HCT116 (cell line): Measurements from ENCODE around the gene ARHGAP1. TPM values are rescaled to one million over a fixed set of nuclear protein-coding genes. Genes with fewer than 3 reads are reported as not detected.

Experiments
- ATAC-seq: fragments of 200-7000 bp; cut with Tn5 transposase; 2 replicates; pipeline ENCODE4 v1.9.1; 2020; ENCODE audit warnings: mild to moderate bottlenecking, moderate library complexity
- BruUV-seq: library from RNA; stranded (reverse); fragments of 400-500 nt; replicated peaks from 2 replicates; lab custom pipeline; 2021; lab: Mats Ljungman, UMichigan
- CTCF ChIA-PET: fragments of 300-600 bp; sonication (Branson Sonifier 250); formaldehyde crosslinking; loops from one replicate; lab custom pipeline; 2021; ENCODE audit warnings: antibody characterized with exemption; lab: Charles Lee
- POLR2A ChIA-PET: fragments of 300-600, 350-600 bp; sonication (Branson Sonifier 250); formaldehyde crosslinking; loops from one replicate; lab custom pipeline; 2021; ENCODE audit warnings: antibody characterized with exemption; lab: Charles Lee
- RAD21 ChIA-PET, 2 experiments: fragments of 300-600 bp; sonication (Branson Sonifier 250); formaldehyde crosslinking; loops; one replicate each; lab custom pipeline; 2023; ENCODE audit warnings: low total read pairs in 2 of 2; ENCODE audit not compliant: uncharacterized antibody in 2 of 2, unreplicated experiment in 2 of 2, low non-redundant PET in 1 of 2; lab: Charles Lee
- DNase-seq: peaks from one replicate; pipeline ENCODE4 v3.0.0-alpha.2; 2010; ENCODE audit warnings: low read depth, low spot score
- H2AFZ ChIP-seq: fragments of 200-600 bp; shearing (Covaris generic), sonication (generic); 2 replicates; pipeline ENCODE4 v1.6.1; 2017; ENCODE audit warnings: low read depth, mixed run types, mixed read lengths, antibody characterized with exemption, low read length; ENCODE audit not compliant: poor library complexity, severe bottlenecking
- H3K27ac ChIP-seq: 2 replicates; pipeline ENCODE4 v1.5.1; 2012; ENCODE audit warnings: low read depth, low read length
- H3K27me3 ChIP-seq: fragments of 200-600 bp; sonication (generic); 2 replicates; pipeline ENCODE4 v1.6.1; 2016; ENCODE audit warnings: mixed run types, low read length, mixed read lengths; ENCODE audit not compliant: insufficient read depth
- H3K36me3 ChIP-seq, 2 experiments: fragments of 200-500 bp in 1 of 2; fragments of 200-600 bp in 1 of 2; sonication (Bioruptor generic) in 1 of 2; sonication (generic) in 1 of 2; 2 replicates each; pipeline versions ENCODE4 v1.5.1 to v1.6.1; 2014 to 2016; ENCODE audit warnings: low read length in 2 of 2, inconsistent platforms in 1 of 2, mixed read lengths in 1 of 2, mixed run types in 1 of 2; ENCODE audit not compliant: insufficient read depth in 2 of 2, control insufficient read depth in 1 of 2
- H3K4me1 ChIP-seq, 2 experiments: fragments of 200-600 bp in 1 of 2; sonication (generic) in 1 of 2; 2 replicates each; pipeline versions ENCODE4 v1.5.1 to v1.6.1; 2012 to 2017; ENCODE audit warnings: low read length in 2 of 2, inconsistent platforms in 1 of 2, mild to moderate bottlenecking in 1 of 2, mixed read lengths in 1 of 2, mixed run types in 1 of 2, moderate library complexity in 1 of 2; ENCODE audit not compliant: insufficient read depth in 2 of 2, control insufficient read depth in 1 of 2
- H3K4me2 ChIP-seq: fragments of 200-600 bp; sonication (generic); 2 replicates; pipeline ENCODE4 v1.6.1; 2017; ENCODE audit warnings: mixed run types, low read length, mixed read lengths
- H3K4me3 ChIP-seq, 2 experiments: fragments of 200-600 bp in 1 of 2; sonication (generic) in 1 of 2; replicated peaks in 1 of 2; 2 replicates each; pipeline ENCODE4 v1.5.1; 2011 to 2016; ENCODE audit warnings: low read length in 2 of 2, control low read depth in 1 of 2, low read depth in 1 of 2, mild to moderate bottlenecking in 1 of 2, mixed read lengths in 1 of 2, mixed run types in 1 of 2
- H3K79me2 ChIP-seq: fragments of 200-600 bp; sonication (generic); 2 replicates; pipeline ENCODE4 v1.6.1; 2017; ENCODE audit warnings: mild to moderate bottlenecking, mixed run types, low read length, moderate library complexity, mixed read lengths; ENCODE audit not compliant: insufficient read depth
- H3K9ac ChIP-seq: fragments of 200-600 bp; sonication (generic); 2 replicates; pipeline ENCODE4 v1.6.1; 2016; ENCODE audit warnings: low read length, mixed read lengths
- H3K9me2 ChIP-seq: fragments of 200-600 bp; sonication (generic), shearing (Covaris generic); 2 replicates; pipeline ENCODE4 v1.6.1; 2017; ENCODE audit warnings: mixed run types, mild to moderate bottlenecking, moderate library complexity; ENCODE audit not compliant: insufficient read depth
- H3K9me3 ChIP-seq, 2 experiments: fragments of 200-500 bp in 1 of 2; fragments of 200-600 bp in 1 of 2; sonication (Bioruptor generic) in 1 of 2; sonication (generic) in 1 of 2; 2 replicates each; pipeline ENCODE4 v1.6.1; 2014 to 2017; ENCODE audit warnings: low read length in 2 of 2, mixed read lengths in 2 of 2, inconsistent platforms in 1 of 2, low read depth in 1 of 2, mild to moderate bottlenecking in 1 of 2, mixed run types in 1 of 2, moderate library complexity in 1 of 2; ENCODE audit not compliant: control insufficient read depth in 1 of 2, insufficient read depth in 1 of 2
- H4K20me1 ChIP-seq: fragments of 200-600 bp; sonication (generic), shearing (Covaris generic); 2 replicates; pipeline ENCODE4 v1.6.1; 2017; ENCODE audit warnings: mixed run types, mild to moderate bottlenecking, moderate library complexity; ENCODE audit not compliant: insufficient read depth
- CBX3 ChIP-seq: IDR thresholded peaks from 2 replicates; pipeline ENCODE4 v1.6.1; 2012; ENCODE audit warnings: low read depth
- EGR1 ChIP-seq: IDR thresholded peaks from 2 replicates; pipeline ENCODE4 v1.6.1; 2012; ENCODE audit warnings: low read depth
- EZH2 ChIP-seq: fragments of 200-600 bp; sonication (generic); IDR thresholded peaks from 2 replicates; pipeline ENCODE4 v1.6.1; 2017; ENCODE audit warnings: antibody characterized with exemption, mixed run types
- EZH2phosphoT487 ChIP-seq: fragments of 200-600 bp; IDR thresholded peaks from 2 replicates; pipeline ENCODE4 v1.6.1; 2018; ENCODE audit warnings: antibody characterized with exemption, borderline replicate concordance
- JUND ChIP-seq: IDR thresholded peaks from 2 replicates; pipeline ENCODE4 v1.6.1; 2012
- POLR2A ChIP-seq: IDR thresholded peaks from 2 replicates; pipeline ENCODE4 v1.7.0; 2011; ENCODE audit warnings: borderline replicate concordance; ENCODE audit not compliant: insufficient read depth, insufficient read length; ENCODE audit errors: extremely low read depth
- POLR2AphosphoS5 ChIP-seq: IDR thresholded peaks from 2 replicates; pipeline ENCODE4 v1.6.1; 2011; ENCODE audit warnings: mild to moderate bottlenecking, low read depth, low read length, moderate library complexity
- RAD21 ChIP-seq: IDR thresholded peaks from 2 replicates; pipeline ENCODE4 v1.6.1; 2012; ENCODE audit warnings: low read depth, mild to moderate bottlenecking
- SIN3A ChIP-seq: IDR thresholded peaks from 2 replicates; pipeline ENCODE4 v1.6.1; 2012; ENCODE audit warnings: low read depth
- SP1 ChIP-seq: IDR thresholded peaks from 2 replicates; pipeline ENCODE4 v1.6.1; 2012; ENCODE audit warnings: low read depth
- TCF7L2 ChIP-seq: IDR thresholded peaks from 2 replicates; pipeline ENCODE4 v1.7.0; 2011; ENCODE audit warnings: borderline replicate concordance, inconsistent platforms; ENCODE audit not compliant: insufficient read depth, insufficient read length; ENCODE audit errors: extremely low read depth
- YY1 ChIP-seq: IDR thresholded peaks from 2 replicates; pipeline ENCODE4 v1.6.1; 2011; ENCODE audit warnings: low read length, low read depth, moderate library complexity, mild to moderate bottlenecking; ENCODE audit not compliant: insufficient replicate concordance; ENCODE audit errors: extremely low read depth
- ZFX ChIP-seq: fragments of 450-650 bp; IDR thresholded peaks from 2 replicates; pipeline ENCODE4 v1.6.1; 2017
- ZNF274 ChIP-seq: fragments of 200-500 bp; sonication (Bioruptor generic); IDR thresholded peaks from 2 replicates; pipeline ENCODE4 v1.6.1; 2014; ENCODE audit warnings: mild to moderate bottlenecking, low read depth, low read length, inconsistent platforms
- intact Hi-C: fragments of 100-400 bp; cut with micrococcal nuclease; formaldehyde crosslinking; loops from 2 replicates; pipeline ENCODE4 v1.10.0; 2022
- total RNA-seq: library from RNA; stranded (reverse); gene quantifications from one replicate; pipeline ENCODE4 v1.2.1, GENCODE V29; 2021; ENCODE audit not compliant: unreplicated experiment
- TF ChIP-seq, protein P1 (sequence below): IDR thresholded peaks from 2 replicates; pipeline ENCODE4 v1.6.1; 2012
- TF ChIP-seq, protein P2 (sequence below), 3 experiments: fragments of 200-600 bp in 1 of 3; sonication (generic) in 1 of 3; IDR thresholded peaks in 2 of 3; conservative IDR thresholded peaks in 1 of 3; 2 replicates each; pipeline ENCODE4 v1.5.1; 2012 to 2017; ENCODE audit warnings: low read depth in 2 of 3, low read length in 2 of 3, antibody characterized with exemption in 1 of 3, borderline replicate concordance in 1 of 3, control low read depth in 1 of 3, mild to moderate bottlenecking in 1 of 3, mixed read lengths in 1 of 3, mixed run types in 1 of 3, moderate library complexity in 1 of 3; ENCODE audit not compliant: insufficient read depth in 1 of 3
- TF ChIP-seq, protein P3 (sequence below): IDR thresholded peaks from 2 replicates; pipeline ENCODE4 v1.6.1; 2011; ENCODE audit warnings: mild to moderate bottlenecking, low read length, moderate library complexity; ENCODE audit not compliant: insufficient replicate concordance; ENCODE audit errors: extremely low read depth
- TF ChIP-seq, protein P4 (sequence below): IDR thresholded peaks from 2 replicates; pipeline ENCODE4 v1.6.1; 2012; ENCODE audit warnings: low read depth
- TF ChIP-seq, protein P5 (sequence below): IDR thresholded peaks from 2 replicates; pipeline ENCODE4 v1.6.1; 2012

The ARHGAP1 gene
- total RNA-seq, 1 experiment from 2014 or later: 36.9 TPM

DNA sequence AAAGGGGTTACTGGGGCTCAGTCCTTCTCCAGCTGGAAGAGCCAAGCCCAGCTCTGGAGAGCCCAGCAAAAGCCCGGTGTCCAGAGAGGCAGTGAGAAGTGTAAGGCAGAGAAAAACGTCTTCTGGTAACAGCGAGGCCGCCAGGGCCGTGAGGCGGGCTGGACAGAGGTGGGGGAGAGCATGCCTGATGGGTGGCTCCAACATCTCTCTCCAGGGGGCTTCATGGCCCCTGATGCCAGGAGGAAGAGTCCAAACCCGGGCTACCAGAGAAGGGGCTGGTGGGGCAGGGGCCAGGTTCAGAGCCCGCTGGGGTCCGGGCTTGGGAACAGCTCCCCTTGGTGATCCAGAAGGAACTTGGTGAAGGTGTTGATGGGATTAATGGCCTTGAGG, 21.7 kb downstream of the ARHGAP1 start:
- ChIA-PET CTCF (no interaction called here), RAD21 (no interaction called here), POLR2A (no interaction called here)
- H3K9me3 ChIP-seq: no peaks in the 10 kb centered on the region
- H3K4me3 ChIP-seq: no peak overlapping the region
- no TSS peak for BruUV-seq
- peaks cover 1 to 4% of the 10 kb centered on the region in 2 experiments; a peak in 1 of 4 replicates for H3K36me3 ChIP-seq
- no peaks in the 10 kb centered on the region for H4K20me1 ChIP-seq
- DNase-seq (no peak), ATAC-seq (no peak)
- H3K9ac ChIP-seq: no peak overlapping the region
- H3K79me2 ChIP-seq: no peaks in the 10 kb centered on the region
- H3K4me2 ChIP-seq: no peak overlapping the region
- H3K27me3 ChIP-seq: no peaks in the 10 kb centered on the region
- H2AFZ ChIP-seq: no peak overlapping the region
- H3K9me2 ChIP-seq: no peaks in the 10 kb centered on the region
- intact Hi-C loops: no loop called here
- H3K27ac ChIP-seq: no peak overlapping the region
- H3K4me1 ChIP-seq: peaks cover 4 to 17% of the 10 kb centered on the region in 2 experiments
- TF ChIP-seq EGR1: no peak
- TF ChIP-seq, protein P1, sequence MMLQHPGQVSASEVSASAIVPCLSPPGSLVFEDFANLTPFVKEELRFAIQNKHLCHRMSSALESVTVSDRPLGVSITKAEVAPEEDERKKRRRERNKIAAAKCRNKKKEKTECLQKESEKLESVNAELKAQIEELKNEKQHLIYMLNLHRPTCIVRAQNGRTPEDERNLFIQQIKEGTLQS: no peak
- TF ChIP-seq EZH2phosphoT487: no peak
- no peak for TF ChIP-seq JUND
- no peak for TF ChIP-seq POLR2A
- TF ChIP-seq RAD21: no peak
- TF ChIP-seq POLR2AphosphoS5: no peak
- TF ChIP-seq CBX3: no peak
- TF ChIP-seq EZH2: no peak
- no peak for TF ChIP-seq ZFX
- no peak for TF ChIP-seq SP1
- no peak for TF ChIP-seq ZNF274
- TF ChIP-seq, protein P2, sequence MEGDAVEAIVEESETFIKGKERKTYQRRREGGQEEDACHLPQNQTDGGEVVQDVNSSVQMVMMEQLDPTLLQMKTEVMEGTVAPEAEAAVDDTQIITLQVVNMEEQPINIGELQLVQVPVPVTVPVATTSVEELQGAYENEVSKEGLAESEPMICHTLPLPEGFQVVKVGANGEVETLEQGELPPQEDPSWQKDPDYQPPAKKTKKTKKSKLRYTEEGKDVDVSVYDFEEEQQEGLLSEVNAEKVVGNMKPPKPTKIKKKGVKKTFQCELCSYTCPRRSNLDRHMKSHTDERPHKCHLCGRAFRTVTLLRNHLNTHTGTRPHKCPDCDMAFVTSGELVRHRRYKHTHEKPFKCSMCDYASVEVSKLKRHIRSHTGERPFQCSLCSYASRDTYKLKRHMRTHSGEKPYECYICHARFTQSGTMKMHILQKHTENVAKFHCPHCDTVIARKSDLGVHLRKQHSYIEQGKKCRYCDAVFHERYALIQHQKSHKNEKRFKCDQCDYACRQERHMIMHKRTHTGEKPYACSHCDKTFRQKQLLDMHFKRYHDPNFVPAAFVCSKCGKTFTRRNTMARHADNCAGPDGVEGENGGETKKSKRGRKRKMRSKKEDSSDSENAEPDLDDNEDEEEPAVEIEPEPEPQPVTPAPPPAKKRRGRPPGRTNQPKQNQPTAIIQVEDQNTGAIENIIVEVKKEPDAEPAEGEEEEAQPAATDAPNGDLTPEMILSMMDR (IDR thresholded peaks at IDR 0.05 in 2 of 3, conservative IDR thresholded peaks at IDR 0.05 in 1 of 3; ENCODE audit: borderline replicate concordance in 1 of 3, insufficient read depth in 1 of 3, low read depth in 2 of 3, low read length in 2 of 3): no peak
- no peak for TF ChIP-seq TCF7L2
- TF ChIP-seq, protein P3, sequence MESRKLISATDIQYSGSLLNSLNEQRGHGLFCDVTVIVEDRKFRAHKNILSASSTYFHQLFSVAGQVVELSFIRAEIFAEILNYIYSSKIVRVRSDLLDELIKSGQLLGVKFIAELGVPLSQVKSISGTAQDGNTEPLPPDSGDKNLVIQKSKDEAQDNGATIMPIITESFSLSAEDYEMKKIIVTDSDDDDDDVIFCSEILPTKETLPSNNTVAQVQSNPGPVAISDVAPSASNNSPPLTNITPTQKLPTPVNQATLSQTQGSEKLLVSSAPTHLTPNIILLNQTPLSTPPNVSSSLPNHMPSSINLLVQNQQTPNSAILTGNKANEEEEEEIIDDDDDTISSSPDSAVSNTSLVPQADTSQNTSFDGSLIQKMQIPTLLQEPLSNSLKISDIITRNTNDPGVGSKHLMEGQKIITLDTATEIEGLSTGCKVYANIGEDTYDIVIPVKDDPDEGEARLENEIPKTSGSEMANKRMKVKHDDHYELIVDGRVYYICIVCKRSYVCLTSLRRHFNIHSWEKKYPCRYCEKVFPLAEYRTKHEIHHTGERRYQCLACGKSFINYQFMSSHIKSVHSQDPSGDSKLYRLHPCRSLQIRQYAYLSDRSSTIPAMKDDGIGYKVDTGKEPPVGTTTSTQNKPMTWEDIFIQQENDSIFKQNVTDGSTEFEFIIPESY: no peak
- no peak for TF ChIP-seq YY1
- no peak for TF ChIP-seq SIN3A
- TF ChIP-seq, protein P4, sequence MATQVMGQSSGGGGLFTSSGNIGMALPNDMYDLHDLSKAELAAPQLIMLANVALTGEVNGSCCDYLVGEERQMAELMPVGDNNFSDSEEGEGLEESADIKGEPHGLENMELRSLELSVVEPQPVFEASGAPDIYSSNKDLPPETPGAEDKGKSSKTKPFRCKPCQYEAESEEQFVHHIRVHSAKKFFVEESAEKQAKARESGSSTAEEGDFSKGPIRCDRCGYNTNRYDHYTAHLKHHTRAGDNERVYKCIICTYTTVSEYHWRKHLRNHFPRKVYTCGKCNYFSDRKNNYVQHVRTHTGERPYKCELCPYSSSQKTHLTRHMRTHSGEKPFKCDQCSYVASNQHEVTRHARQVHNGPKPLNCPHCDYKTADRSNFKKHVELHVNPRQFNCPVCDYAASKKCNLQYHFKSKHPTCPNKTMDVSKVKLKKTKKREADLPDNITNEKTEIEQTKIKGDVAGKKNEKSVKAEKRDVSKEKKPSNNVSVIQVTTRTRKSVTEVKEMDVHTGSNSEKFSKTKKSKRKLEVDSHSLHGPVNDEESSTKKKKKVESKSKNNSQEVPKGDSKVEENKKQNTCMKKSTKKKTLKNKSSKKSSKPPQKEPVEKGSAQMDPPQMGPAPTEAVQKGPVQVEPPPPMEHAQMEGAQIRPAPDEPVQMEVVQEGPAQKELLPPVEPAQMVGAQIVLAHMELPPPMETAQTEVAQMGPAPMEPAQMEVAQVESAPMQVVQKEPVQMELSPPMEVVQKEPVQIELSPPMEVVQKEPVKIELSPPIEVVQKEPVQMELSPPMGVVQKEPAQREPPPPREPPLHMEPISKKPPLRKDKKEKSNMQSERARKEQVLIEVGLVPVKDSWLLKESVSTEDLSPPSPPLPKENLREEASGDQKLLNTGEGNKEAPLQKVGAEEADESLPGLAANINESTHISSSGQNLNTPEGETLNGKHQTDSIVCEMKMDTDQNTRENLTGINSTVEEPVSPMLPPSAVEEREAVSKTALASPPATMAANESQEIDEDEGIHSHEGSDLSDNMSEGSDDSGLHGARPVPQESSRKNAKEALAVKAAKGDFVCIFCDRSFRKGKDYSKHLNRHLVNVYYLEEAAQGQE: no peak
- TF ChIP-seq, protein P5, sequence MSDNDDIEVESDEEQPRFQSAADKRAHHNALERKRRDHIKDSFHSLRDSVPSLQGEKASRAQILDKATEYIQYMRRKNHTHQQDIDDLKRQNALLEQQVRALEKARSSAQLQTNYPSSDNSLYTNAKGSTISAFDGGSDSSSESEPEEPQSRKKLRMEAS: no peak
